Stimulated activated CD8-positive, alpha-beta memory T cell treated with anti-CD3 and anti-CD28 coated beads, Interleukin-12 subunit alpha, Interleukin-12 subunit beta, amount 100 ng/mL, for 1 hour (primary cell): Measurements from ENCODE around the gene PHETA1.

Experiments
- DNase-seq: peaks from one replicate; pipeline ENCODE4 v3.0.0-alpha.2; 2020; ENCODE audit warnings: low read depth

PHETA1 gene

GRCh38 chr12:111322336-111323250 is 46.3 kb downstream of the PHETA1 start:
- DNase-seq = no peak

DNA sequence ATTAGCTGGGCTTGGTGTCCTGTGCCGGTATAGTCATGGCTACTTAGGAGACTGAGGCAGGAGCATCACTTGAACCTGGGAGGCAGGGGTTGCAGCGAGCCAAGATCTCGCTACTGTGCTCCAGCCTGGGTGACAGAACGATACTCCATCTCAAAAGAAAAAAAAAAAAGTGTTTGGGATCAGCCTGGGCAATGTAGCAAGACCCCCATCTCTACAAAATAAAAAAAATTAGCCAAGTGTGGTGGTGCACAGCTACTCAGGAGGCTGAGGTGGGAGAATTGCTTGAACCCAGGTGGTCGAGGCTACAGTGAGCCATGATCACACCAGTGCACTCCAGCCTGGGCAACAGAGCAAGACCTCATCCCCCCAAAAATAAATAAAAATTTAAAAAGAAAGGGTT is 47.6 kb downstream of the PHETA1 start:
- DNase-seq = no peak

- DNase-seq = no peak
These were observed 48.4 kb downstream of the PHETA1 start for GRCh38 chr12:111320258-111321050.

DNA sequence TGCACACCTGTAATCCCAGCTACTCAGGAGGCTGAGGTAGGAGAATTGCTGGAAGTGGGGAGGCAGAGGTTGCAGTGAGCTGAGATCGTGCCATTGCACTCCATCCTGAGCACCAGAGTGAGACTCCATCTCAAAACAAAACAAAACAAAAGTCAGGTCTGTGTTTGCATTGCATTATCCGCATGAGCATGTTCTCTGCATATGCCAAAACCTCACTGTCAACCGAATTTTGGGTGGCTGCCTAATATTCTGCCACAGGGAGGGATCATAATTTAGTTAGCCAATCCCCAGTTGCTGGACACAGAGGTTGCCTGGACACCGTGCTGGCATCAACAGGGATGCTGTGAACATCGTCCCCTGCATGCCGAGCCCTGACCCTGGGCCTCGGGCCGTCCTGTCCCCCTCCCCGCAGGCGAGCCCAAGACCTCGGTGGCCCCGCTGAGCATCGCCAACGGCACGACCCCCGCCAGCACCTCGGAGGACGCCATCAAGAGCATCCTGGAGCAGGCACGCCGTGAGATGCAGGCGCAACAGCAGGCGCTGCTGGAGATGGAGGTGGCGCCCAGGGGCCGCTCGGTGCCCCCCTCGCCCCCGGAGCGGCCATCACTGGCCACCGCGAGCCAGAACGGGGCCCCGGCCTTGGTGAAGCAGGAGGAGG is 49.2 kb downstream of the PHETA1 start:
- no peak for DNase-seq

DNA sequence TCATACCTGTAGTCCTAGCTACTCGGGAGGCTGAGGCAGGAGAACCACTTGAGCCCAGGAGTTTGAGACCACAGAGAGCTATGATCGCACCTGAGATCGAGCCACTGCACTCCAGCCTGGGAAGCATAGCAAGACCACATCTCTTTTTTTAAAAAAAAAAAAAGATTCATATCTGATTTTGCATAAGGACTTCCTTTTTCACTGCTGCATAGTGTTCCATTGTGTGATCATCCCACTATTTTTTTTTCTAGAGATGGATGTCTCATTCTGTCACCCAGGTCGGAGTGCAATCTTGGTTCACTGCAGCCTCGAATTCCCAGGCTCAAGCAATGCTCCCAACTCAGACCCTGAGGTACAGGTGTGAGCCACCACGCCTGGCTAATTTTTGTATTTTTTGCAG is 50.4 kb downstream of the PHETA1 start:
- no peak for DNase-seq

GRCh38 chr12:111316671-111317070 is 52.2 kb downstream of the PHETA1 start:
- no peak for DNase-seq

DNA sequence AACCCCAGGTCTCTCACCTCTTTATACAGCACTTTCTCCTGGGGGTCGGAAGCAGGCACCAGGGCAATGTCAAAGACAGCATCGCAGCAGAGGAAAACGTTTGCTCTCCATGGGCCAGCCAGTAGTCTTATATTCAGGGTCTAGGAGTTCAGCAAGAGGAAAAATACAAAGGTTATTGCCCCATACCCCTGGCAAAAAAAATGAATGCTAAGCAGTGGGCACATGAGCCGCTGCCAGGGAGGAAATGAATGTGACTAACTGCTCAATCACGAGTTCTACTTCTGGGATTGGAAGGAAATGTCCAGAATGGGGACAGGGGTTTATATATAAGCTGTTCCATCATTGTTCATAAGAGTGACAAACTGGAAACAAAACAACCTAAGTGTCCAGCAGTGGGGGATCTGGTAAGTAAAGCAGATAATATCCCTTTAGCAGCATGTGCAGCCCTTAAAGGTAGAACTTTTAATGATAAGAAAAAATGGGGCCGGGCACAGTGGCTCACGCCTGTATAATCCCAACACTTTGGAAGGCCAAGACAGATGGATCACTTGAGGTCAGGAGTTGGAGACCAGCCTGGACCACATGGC is 53.8 kb downstream of the PHETA1 start:
- DNase-seq = no peak

DNA sequence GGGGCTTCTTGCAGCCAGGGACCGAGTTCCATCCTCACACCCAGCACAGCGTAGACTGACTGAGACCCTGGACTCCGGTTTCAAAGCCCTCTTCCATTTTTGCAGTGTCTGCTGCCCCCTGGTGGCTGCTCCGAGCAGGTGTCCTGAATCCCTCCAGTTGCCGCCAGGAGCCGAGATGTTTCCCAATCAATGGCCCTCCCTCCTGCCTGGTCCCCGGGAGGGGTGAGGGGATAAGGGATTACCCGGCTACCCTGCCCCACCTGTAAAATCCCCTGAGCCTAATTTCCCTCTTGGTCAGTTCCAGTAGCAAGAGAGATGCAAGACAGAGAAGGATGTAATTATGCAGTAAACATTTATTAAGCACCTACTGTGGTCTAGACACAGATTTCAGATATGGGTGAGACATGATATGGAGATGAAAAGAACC is 55.0 kb downstream of the PHETA1 start:
- peak; percentile 66 for DNase-seq

- DNase-seq = no peak
These were observed 56.2 kb downstream of the PHETA1 start for GRCh38 chr12:111312708-111313107.

GRCh38 chr12:111312016-111312415 is 56.9 kb downstream of the PHETA1 start:
- no peak for DNase-seq

GRCh38 chr12:111311011-111311410 is 57.9 kb downstream of the PHETA1 start:
- DNase-seq = no peak
